T follicular helper cell (primary cell): ENCODE data around the gene ABLIM1.
A peak's percentile ranks its signal among the peaks of the same experiment; 100 is the strongest.

Experiments
- DNase-seq: peaks from one replicate; pipeline ENCODE4 v3.0.0-alpha.2; 2020; ENCODE audit warnings: low read depth

Gene ABLIM1

DNA sequence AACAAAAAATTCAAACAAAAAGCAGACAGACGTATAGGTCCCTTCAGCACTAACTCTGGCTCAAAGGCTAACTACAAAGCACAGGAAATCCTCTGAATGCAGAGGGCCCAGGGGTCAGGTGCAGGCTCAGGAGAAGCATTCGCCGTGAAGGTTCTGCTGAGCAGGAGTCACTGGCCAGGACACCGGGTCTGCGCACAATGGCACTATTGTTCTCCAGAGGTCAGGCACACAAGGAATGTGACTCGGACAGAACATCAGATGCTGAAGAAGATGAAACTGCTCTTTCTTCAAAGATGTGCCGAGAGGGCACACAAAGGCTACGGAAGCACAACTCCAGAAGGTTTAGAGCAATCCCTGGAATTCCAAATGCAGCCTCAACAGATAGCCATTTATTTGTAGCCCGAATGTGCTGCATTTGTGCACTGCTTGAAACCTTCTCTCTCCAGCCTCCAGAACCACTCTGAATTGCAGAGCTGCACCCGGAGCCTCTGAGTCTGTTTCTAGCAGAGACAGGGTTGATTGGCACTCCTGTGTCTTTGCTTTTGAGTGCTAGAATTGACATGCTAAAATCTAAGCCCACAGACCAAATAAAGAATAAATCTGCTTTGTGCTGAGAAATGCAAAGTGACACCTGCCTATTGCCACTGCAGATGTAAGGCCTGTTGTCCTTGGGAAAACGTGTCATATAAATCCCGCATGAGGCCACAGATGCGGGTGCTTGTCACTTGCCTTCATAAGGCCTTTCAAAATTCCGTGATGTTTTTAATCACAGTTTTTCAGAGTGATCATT is 168.4 kb downstream of the ABLIM1 start:
- DNase-seq = no peak

DNA sequence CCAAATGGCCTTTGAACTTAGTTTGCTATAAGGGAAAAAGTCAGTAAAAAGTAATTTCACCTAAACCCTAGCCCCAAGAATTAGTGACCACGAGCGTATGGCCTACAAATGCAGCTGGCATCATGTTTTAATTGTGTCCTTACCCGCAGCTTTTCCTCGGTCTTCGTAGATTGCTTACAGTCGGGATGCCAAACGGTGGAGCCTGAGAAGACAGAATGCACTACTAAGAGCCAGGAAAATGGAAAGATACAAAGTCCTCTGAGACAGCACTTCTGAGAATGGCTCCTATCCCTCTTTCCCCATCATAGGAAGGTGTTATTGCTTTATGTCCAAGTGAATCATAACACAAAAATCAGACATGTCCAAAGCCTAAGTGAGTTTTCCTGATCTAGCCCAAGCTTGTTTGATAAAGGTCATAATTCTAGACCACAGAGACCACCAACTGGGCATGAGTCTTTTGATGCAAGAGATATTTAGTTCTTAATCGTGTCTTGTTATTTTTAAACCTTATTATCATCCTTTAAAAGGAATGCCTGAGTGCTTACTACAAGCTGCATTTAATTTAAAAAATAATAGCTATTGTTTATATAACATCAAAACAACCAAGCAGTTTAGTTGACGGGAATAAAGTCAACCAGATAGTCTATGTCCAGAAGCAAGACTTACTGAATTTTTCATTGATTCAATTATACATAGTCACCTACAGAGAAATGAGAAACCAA is 170.1 kb downstream of the ABLIM1 start:
- no peak for DNase-seq

DNA sequence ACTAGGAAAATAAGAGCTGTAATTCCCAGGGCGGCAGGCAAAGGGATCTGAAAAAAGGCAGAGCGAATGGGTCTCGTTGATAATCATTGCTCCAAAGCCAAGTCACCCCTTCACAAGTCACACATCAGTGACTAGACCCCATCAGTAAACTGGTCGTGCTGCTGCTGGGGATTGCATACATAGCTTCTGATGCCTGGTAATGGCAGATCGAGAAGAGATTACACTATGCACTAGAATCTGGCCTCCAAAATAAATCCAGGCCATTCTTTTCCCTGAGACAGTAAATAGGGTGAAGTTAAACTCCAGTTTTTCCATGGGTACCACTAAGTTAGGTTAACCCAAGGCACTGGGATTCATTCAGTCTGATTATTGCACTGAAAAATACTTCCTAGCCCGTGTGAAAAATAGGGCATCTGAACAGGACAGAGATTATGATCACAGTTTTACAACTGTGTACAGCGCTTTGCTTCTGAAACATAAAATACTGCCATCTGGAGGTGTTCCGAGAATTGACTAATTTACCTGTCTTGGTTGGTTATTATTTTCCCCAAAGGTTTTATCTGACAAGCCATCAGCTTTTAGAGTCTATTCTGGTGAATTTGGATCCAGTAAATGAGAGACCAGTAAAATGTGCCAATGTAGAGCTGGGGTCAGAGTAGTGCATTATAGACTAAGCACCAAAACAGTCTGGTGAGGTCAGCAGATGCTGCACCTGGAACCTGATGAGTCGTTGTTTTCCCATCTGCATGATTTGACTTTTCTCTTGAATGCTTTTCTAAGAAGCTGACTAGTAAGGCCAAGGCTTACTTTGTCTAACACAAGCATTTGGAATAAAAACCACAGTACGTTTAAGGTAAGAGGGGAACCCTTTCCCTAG is 170.9 kb downstream of the ABLIM1 start:
- no peak for DNase-seq

DNA sequence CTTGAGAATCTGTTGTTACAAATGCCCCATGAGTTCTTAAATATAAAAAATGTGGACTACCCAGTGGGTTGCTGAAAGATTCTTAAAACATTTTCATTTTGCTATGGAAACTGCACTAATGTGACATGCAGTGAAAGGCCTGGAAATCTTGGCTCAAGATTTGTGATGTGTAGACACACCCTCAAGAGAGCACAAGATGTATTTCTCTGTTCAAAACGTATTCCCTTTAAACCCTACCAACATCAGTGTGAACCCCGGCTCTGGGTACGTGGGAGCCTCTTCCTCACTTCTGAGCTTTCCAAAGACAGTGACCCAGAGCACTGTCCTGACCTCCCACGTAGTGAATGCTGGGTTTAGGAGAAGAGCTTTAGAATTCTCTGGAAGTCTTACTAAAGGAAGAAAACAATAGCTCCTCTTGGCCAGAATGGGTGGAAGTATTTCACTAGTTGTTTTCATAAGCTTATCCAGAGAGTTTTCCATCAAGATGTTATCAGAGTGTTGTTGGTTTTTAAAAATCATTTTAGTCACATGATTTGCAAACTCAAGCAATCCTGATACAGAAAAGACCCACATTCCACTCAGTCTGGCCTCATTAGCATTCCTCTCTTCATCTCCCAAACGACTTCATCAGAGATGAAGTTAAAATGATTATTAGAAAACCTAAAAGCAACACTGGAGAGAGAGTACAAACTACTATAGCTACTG is 172.2 kb downstream of the ABLIM1 start:
- no peak for DNase-seq

DNA sequence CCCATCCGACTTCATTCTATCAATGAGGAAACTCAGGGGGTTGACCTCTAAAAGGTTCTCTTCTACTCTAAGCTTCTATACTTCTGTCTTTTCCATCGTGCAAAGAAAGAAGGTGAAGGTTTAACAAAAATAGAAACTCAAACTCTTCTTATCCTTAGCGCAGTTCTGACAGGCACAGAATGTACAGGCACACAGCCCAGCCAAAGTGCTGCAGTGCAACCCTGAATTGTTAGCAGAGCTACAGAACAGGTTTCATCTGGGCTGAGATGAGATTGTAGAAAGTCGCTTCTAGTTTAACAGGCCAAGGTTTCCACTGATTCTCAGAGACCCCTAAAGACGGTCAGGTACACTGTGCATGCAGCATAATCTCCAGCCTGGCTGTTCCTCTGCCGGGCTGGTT is 174.5 kb downstream of the ABLIM1 start:
- no peak for DNase-seq

DNA sequence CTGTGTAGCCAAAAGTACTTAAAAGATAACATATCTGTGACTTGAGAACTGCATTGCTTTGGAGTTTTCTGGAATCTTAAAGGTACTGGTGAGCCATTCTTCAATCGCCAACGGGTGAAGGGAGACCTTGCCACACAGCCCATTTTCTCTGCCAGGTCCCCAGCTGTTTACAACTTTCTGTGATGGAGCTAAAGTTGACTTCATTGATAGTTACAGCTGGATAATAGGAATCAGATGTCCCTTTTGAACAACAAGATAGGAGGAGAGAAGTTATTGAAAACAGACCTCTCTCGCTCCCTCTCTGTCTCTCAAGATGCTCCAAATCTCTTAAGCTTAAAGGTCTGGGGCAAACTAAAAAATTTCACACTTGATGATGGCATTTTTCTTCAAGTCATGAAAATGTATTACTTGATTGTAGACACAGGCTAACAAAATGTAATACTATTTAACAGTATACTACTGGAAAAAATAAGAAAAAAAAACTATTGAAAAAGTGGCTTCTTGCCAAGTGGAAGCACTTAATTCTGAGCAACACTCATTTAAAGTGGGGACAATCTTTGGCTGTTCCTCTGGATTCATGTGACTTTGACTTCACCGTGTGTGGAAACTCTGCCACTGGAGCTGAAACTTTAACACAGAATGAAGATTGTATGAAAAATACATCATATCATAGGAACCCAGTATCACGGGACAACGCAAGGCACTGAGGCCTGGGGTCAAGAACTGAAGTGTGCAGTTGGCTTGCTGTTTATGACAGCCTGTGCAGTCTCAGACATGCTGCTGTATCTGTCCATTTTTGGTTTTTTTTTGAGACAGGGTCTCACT is 175.4 kb downstream of the ABLIM1 start:
- no peak for DNase-seq

DNA sequence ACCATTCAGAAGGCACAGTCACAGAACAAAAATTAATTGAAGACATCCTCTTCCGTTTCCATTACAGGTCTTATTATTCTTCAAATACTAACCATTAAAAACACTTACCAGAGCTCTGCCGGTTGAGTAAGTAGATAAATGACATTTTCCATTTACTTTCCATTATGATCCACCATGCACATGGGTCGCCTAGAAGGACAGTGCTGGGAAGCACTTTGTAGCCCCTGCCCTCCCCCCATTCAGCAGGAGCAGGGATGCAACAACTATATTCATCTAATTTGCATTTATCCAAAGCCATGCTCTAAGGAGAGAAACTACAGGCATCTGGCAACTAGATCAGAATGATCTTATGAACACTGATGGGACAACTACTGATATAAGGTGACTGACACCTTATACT is 177.0 kb downstream of the ABLIM1 start:
- DNase-seq = no peak

DNA sequence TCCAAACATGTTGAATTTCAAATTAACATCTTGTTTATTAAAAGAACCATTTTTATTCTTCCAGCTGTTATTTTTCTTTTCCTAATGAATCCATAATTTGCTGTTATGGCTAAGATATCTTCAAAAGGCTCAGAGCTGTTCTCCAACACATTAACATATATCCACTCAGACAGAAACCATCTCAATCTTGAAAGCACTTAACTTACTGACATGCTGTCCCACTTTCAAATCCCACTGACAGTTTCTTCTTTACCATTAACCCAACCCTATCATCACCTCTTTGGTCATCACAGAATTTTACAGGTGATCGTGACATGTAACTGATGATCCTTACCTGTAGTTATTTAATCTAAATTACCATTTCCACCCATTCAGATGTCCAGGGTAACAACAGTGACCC is 178.2 kb downstream of the ABLIM1 start:
- DNase-seq = no peak

DNA sequence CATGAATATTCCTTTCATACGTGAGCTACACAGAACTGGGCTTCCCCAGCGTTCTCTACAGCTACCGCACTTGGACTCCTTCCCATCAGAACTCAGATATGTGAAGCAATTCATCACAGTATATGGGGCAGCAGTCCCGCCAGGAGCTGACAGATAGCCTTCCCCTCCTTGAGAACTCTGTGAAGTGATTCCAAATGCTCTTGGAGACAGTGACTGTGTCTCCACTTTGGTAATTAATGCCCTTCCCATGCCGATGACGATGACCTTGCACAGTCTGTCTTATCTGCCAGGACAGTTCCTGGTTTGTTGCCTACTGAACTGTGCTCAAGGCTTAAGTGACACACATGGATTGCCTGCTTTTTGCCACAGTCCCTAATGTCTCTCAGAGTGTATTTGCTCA is 178.8 kb downstream of the ABLIM1 start:
- DNase-seq = no peak

DNA sequence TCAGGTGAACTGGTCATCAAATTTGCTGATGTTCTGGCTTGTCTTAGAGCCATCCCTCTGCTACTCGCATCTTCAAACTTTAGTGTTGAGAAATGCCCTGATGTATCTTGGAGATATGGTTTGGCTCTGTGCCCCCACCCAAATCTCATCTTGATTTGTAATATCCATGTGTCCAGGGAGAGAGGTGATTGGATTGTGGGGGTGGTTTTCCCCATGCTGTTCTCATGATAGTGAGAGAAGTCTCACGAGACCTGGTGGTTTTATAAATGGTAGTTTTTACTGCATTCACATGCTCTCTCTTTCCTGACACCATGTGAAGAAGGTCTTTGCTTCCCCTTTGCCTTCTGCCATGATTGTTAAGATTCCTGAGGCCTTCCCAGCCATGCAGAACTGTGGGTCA is 179.8 kb downstream of the ABLIM1 start:
- DNase-seq = no peak

DNA sequence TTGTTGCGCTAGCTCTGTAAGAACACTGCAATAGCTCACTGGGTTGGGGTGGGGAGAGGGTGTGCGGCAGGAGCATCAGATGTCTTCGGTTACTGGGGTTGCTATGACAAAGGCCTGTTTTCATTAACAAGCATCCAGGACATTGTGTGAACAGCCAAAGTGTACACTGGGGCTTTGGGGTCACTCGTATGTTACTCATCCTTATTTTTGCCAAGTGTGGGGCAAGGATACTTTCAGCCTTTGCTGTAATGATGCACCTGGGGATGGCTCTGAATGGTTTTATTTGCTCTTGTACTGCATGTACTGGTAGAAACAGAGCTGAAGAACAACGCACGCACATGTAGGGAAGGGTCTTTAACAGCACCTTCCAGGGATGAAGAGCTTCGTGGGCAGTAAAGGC is 180.8 kb downstream of the ABLIM1 start:
- no peak for DNase-seq

DNA sequence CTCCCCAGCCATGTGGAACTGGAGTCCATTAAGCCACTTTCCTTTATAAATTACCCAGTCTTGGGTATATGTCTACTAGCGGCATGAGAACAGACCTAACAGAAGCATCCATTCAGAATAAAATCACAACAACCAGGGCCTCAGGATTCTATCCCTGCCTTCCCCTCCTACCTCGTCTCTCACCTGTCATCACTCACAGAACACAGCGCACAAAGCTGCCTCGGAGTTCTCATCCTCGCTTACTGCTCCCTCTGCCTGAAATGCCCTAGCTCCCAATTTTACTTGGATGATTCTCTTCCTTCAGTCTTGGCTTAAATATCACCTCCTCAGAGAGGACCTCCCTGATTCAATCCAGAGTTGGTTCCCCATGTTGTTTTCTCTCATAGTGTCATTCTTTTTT is 183.1 kb downstream of the ABLIM1 start:
- no peak for DNase-seq

DNA sequence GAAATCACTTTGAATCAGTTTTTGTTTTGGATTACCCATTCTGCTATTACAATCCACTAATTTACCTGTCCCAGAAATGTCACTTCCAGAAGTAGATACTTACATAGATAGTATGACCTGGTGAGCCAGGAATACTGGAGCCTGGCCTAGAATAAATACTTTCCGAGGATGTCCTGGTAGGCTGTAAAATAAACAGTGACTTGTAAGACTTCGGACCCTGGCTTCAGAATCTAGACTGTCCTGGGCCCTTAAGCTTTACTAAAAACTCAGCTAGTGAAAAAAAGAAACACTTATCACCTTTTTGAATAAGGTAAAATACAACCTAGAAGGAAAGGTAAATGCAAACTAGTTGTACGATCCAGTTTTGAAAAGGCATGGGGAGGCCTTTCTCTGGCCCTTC is 184.3 kb downstream of the ABLIM1 start:
- no peak for DNase-seq

DNA sequence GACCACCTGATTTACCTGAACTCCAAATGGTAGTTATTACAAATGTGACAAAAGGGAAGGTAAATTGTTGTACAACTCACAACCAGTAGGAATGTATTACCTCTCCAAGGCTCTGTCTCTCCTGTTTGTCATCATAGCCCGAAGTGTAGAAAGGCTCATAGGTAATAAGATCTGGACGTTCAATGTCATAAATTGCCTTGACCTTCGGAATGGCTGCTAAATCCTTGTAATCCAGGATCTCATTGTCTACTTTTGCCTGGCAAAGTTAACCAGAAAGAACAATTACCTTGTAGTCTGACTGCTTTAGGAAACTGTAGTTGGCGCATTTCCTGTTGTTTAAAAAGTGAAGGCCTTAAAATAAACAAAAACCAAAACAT is 185.2 kb downstream of the ABLIM1 start:
- DNase-seq = no peak

DNA sequence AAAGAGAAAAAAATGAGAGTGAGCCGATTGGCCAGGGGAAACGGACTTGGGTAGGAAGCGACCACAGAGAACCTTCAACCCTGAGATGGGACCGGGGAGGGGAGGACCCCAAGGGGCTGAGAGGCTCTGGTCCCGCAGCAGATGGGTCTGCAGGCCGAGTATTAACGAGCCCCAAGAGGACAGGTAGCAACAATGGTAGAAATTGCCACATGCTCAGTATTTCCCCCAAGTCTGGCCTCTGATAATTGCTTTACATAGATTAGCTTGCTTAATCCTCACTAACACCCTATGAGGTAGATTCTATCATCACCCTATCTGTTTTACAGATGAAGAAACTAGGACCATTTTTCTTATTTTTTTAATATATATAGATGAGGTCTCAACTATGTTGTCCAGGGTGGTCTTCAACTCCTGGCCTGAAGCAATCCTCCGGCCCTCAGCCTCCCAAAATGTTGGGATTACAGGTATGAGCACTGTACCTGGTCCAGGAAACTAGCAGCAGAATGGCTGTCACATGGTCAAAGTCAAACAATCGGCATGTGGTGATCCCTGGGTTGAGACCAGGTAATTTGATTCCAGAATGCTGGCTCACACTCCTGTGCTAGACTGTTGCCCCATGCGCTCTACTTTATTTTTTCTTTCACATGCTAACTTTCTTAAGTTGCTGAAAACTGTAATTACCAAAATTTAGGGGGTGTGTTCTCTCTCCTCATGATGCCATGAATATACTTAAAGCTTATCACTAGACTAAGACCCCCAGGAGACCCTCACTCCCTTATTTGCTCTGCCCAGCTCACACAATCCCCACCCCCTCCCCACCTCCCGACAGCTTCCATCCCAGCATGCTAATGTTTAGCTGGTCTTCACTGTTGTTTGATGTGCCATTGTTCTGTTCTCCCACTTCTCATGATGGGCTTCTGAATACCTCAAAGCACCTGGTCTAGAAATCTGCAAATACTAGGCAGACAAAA is 185.9 kb downstream of the ABLIM1 start:
- DNase-seq = no peak

DNA sequence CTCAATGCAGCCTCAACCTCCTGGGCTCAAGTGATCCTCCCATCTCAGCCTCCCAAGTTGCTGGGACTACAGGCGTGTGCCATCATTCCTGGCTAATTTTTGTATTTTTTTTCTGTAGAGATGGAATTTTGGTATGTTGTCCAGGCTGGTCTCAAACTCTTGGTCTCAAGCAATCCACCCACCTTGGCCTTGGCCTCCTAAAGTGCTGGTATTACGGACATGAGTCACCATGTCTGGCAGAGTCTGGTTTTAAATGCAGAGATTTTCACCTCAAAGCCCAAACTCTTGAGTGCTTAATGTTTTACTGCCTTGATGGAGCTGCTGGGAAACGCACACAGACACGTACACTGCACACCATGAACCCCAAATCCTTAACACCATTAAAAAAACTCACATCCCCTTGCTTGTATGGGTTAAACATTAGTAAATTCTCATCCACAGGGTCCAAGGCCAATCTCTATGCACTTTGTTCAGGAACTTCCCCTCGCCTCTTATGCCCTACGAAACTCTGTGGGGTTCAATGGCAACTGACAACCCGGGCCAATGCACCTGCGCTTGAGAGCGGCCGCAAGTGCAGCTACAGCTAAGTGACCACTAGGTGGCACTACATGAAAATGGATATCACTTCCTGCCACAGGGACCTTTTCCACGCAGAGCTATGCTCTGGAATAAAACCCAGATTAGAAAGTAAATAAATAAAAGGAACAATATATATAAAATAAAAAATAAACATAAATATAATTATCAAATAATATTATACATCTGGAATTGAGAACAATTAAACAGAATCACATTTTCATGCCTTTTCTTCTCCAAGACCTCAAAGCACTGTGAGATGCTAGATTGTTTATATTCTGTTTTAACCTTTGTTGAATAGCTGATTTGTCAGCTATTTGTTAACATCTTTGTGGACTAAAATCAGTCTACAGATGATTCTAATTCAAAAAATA is 186.8 kb downstream of the ABLIM1 start:
- peak; percentile 47 for DNase-seq

DNA sequence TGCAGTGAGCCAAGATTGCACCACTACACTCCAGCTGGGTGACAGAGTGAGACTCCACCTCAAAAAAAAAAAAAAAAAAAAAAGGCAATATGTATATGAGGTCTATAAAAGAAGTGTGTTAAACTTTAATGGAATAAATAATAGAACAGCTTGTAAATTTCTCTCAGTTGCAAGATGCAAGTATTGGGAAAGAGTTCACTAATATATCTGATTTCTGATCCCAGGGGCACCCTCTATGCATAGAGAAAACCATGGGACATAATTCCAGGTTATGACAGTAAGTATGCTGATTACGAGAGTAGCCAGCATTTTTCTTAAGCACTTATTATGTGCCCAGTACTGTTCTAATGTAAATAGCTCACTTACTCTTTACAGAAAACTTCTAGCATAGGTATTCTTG is 187.7 kb downstream of the ABLIM1 start:
- no peak for DNase-seq

DNA sequence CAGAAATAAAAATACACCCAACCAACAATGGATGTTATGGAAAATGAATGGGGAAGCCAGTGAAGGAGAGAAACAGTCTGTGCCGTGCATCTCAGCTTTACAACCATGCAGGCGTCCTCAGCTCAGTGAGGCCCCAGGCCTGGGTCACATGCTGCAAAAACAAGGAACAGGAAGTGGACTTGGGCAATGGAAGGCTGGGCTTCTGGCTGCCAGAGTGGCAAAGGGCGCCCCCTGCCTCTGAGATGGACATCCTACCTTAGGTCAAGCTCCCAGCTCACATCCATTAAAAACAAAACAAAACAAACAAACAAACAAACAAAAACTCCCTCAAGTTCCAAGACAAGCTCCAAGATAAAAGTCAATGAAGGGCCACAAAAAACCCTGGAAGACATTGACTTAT is 199.1 kb downstream of the ABLIM1 start:
- no peak for DNase-seq
